Upper lobe of right lung (tissue), 1 donor: ENCODE measurements around the gene KIZ. TPM values are rescaled to one million over a fixed set of nuclear protein-coding genes. Genes with fewer than 3 reads are reported as not detected.

Experiments used
- ATAC-seq: fragments of 200-7000 bp; cut with Tn5 transposase; one replicate; pipeline ENCODE4 v1.9.1; 2020; ENCODE audit warnings: mild to moderate bottlenecking, moderate library complexity
- DNase-seq: peaks from one replicate; pipeline ENCODE4 v3.0.0-alpha.2; 2020
- H3K27ac ChIP-seq: fragments of 200-600 bp; one replicate; pipeline ENCODE4 v1.8.0; 2022
- H3K27me3 ChIP-seq: fragments of 200-600 bp; one replicate; pipeline ENCODE4 v1.8.0; 2022; ENCODE audit warnings: mild to moderate bottlenecking
- H3K36me3 ChIP-seq: fragments of 200-600 bp; one replicate; pipeline ENCODE4 v1.8.0; 2022
- H3K4me1 ChIP-seq: fragments of 200-600 bp; one replicate; pipeline ENCODE4 v1.8.0; 2022
- H3K4me3 ChIP-seq: fragments of 200-600 bp; one replicate; pipeline ENCODE4 v1.8.0; 2022; ENCODE audit warnings: mild to moderate bottlenecking
- H3K9me3 ChIP-seq: fragments of 200-600 bp; one replicate; pipeline ENCODE4 v1.8.0; 2022
- intact Hi-C: fragments of 100-400 bp; cut with DNase I; formaldehyde crosslinking; loops from one replicate; pipeline ENCODE4 v1.11.0; 2022
- total RNA-seq: library from RNA; stranded (reverse); fragmentation: NEBNext Ultra II Directional; extraction: Animal tissue kit (Norgen Biotek cat#: 25700); gene quantifications from one replicate; pipeline ENCODE4 v1.2.1, GENCODE V29; 2021
- TF ChIP-seq, protein P1 (sequence below): fragments of 200-600 bp; IDR thresholded peaks from one replicate; pipeline ENCODE4 v1.8.0; 2022; ENCODE audit warnings: antibody characterized with exemption
- donor health status: DM: no; HTN: yes; CAD: no; lungs with severe emphysema.

The KIZ gene
- total RNA-seq, 1 donor from 2014 or later, result 16.2 TPM

DNA sequence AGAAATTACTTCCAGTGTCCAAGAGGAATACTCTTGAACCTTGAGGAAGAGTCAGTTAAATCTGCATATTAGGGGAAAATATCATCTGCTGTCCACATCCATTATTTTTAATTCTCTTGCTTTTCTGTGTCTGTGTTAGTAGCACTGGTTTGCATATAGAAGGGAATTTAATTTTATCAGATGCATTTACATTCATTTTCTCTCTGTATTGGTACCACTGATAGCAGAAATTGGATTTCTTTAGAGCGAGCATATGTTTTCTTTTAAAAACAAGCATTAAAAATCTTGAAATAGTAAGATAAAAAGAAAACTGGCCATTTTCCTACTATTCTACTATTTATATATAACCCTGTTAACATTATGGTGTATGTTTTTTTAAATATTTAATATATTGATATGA lies 83.8 kb downstream of the KIZ start:
- ATAC-seq (no peak), DNase-seq (no peak)
- Histone ChIP-seq H3K27ac (no peak overlapping the region), H3K27me3 (no peaks in the 10 kb centered on the region), H3K4me3 (no peak overlapping the region), H3K36me3 (no peaks in the 10 kb centered on the region), H3K9me3 (no peaks in the 10 kb centered on the region), H3K4me1 (no peaks in the 10 kb centered on the region)
- intact Hi-C loops, result no loop called here
- TF ChIP-seq, protein P1, sequence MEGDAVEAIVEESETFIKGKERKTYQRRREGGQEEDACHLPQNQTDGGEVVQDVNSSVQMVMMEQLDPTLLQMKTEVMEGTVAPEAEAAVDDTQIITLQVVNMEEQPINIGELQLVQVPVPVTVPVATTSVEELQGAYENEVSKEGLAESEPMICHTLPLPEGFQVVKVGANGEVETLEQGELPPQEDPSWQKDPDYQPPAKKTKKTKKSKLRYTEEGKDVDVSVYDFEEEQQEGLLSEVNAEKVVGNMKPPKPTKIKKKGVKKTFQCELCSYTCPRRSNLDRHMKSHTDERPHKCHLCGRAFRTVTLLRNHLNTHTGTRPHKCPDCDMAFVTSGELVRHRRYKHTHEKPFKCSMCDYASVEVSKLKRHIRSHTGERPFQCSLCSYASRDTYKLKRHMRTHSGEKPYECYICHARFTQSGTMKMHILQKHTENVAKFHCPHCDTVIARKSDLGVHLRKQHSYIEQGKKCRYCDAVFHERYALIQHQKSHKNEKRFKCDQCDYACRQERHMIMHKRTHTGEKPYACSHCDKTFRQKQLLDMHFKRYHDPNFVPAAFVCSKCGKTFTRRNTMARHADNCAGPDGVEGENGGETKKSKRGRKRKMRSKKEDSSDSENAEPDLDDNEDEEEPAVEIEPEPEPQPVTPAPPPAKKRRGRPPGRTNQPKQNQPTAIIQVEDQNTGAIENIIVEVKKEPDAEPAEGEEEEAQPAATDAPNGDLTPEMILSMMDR, result no peak

DNA sequence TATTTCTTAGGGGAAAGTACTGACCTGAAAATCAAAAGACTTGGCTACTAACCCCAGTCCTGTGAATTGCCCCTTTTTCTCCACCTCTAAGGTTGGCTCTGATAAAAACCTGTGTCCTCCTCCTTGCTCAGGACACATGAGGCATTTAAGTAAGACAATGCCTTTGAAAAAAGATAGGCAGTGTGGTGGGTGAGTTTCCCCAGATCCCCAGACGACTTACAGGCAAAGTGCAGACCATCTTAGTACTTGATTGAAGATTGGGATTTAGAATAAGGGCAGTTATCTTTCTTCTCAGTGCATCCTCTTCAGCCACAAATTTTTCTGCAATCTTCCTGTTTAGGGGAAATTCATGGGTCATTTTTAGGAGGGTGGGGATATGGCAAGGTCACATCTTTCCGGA lies 87.8 kb downstream of the KIZ start:
- H3K27ac ChIP-seq, result no peak overlapping the region
- no peak overlapping the region for H3K4me3 ChIP-seq
- H3K27me3 ChIP-seq, result no peaks in the 10 kb centered on the region
- no peaks in the 10 kb centered on the region for H3K4me1 ChIP-seq
- H3K9me3 ChIP-seq, result no peaks in the 10 kb centered on the region
- TF ChIP-seq, protein P1, result no peak
- ATAC-seq (no peak), DNase-seq (no peak)
- peaks cover 5% of the 10 kb centered on the region for H3K36me3 ChIP-seq
- intact Hi-C loops, result no loop called here

DNA sequence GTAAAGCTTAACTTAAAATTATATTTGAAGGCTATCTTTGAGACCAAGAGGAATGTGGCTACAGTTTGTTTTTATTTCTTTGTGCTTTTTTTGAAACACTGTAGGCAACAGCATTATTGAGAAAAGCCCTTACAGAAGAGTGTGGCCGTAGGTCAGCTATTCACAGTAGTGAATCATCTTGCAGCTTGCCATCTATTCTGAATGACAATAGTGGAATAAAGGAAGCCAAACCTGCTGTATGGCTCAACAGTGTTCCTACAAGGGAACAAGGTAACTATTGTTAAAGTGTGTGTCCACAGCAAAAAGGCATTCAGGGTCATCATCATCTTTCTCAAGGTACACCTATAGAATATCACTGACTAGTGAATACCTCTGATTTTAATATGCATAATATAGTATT lies 88.5 kb downstream of the KIZ start:
- no peaks in the 10 kb centered on the region for H3K9me3 ChIP-seq
- peaks cover 5% of the 10 kb centered on the region for H3K36me3 ChIP-seq
- intact Hi-C loops, result no loop called here
- H3K4me1 ChIP-seq, result no peaks in the 10 kb centered on the region
- H3K27me3 ChIP-seq, result no peaks in the 10 kb centered on the region
- TF ChIP-seq, protein P1, result no peak
- H3K27ac ChIP-seq, result no peak overlapping the region
- no peak for DNase-seq
- ATAC-seq, result no peak
- no peak overlapping the region for H3K4me3 ChIP-seq

DNA sequence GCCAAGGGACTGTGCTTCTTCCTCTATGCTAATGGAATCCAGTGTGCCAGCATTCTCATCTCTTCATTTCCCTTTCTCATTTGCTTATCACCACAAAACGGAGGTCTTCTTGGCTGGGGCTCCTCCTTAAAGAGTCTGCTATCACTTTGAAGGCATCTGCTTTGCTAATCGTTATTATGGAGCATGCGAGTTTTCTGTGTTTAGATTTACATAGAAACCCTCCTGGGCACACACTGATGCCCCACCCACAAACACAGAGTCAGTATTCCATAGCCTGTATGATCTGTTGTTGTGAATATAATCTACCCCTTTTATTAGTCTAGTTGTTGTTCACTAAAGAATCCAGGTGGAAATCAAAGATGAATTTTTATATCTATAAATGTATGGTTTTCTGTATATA lies 93.8 kb downstream of the KIZ start:
- TF ChIP-seq, protein P1, result no peak
- DNase-seq (no peak), ATAC-seq (no peak)
- intact Hi-C loops, result no loop called here
- Histone ChIP-seq H3K4me1 (no peaks in the 10 kb centered on the region), H3K9me3 (no peaks in the 10 kb centered on the region), H3K36me3 (peaks cover 5% of the 10 kb centered on the region), H3K4me3 (no peak overlapping the region), H3K27ac (no peak overlapping the region), H3K27me3 (no peaks in the 10 kb centered on the region)

DNA sequence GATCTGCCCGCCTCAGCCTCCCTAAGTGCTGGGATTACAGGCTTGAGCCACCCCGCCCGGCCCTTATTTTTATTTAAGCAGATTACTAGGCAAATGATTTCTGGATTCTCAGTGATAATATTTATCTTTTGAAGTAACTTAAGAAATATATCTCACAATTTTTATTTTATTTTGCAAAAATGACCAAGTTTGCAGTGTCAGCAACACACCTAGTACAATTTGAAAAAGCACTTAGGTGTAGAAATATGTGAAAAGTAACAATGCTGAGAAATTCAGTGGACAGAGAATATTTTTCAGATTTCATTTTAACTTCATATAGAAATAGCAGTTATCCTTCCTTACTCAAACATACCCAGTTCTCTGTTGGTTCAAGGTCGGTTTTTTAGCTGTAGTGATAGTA lies 98.3 kb downstream of the KIZ start:
- Histone ChIP-seq H3K27me3 (no peaks in the 10 kb centered on the region), H3K4me1 (no peaks in the 10 kb centered on the region), H3K4me3 (no peak overlapping the region), H3K9me3 (no peaks in the 10 kb centered on the region), H3K36me3 (peaks cover 3% of the 10 kb centered on the region), H3K27ac (no peak overlapping the region)
- no peak for ATAC-seq
- intact Hi-C loops, result no loop called here
- TF ChIP-seq, protein P1, result no peak
- no peak for DNase-seq

DNA sequence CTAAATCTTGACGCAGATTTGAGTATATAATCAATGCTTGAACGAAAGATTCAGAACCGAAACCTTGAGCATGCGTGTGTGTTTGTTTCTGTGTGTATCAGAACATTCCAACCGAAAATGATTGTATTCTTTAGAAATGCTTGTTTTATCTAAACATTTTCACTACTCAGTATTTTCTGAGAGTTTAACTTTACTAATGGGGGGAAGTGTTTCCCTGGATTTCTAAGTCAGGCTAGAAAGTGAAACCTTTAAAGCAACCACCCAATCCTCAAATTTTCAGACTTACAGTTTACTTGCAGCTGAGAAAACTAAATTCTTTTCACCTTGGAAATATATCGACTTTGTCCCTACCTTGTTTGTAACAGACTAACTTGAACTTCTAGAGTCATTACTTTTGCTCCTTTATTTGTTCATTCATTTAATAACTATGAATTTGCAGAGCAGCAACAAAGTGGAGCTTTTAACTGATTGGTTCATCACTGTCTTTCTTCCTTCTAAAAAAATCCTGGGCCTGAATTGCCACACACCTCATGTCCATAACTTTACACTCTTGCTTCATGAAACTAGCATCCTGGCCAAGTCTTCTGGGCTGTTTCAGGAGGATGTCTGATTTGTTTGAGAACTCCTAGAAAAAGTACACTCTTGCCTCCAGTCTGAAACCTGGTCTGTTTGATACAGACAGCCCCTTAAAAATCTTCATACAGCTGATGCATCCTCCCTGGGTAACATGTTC lies 99.5 kb downstream of the KIZ start:
- no peaks in the 10 kb centered on the region for H3K27me3 ChIP-seq
- intact Hi-C loops, result no loop called here
- H3K36me3 ChIP-seq, result peaks cover 11% of the 10 kb centered on the region
- no peak overlapping the region for H3K27ac ChIP-seq
- ATAC-seq (no peak), DNase-seq (no peak)
- no peak overlapping the region for H3K4me3 ChIP-seq
- no peaks in the 10 kb centered on the region for H3K9me3 ChIP-seq
- TF ChIP-seq, protein P1, result no peak
- H3K4me1 ChIP-seq, result no peaks in the 10 kb centered on the region
